HTR-8/SVneo (cell line): ENCODE measurements around the gene WDR38.

Source experiments
- DNase-seq: peaks from one replicate; pipeline ENCODE4 v3.0.0; 2011; ENCODE audit warnings: low spot score, mixed read lengths; ENCODE audit not compliant: insufficient read length
- FAIRE-seq: peaks from 2 replicates; lab custom pipeline; 2011; peaks lifted over from hg19 to GRCh38; lab: Jason Lieb, UNC

The WDR38 gene

GRCh38 chr9:124855944-124856765, 2.9 kb downstream of the WDR38 start:
- DNase-seq, result no peak
- no peak for FAIRE-seq

GRCh38 chr9:124857533-124858162, 4.4 kb downstream of the WDR38 start:
- FAIRE-seq (no peak), DNase-seq (no peak)

GRCh38 chr9:124858330-124859046, 5.2 kb downstream of the WDR38 start:
- no peak for FAIRE-seq
- no peak for DNase-seq

GRCh38 chr9:124859803-124860581, 6.7 kb downstream of the WDR38 start:
- no peak for FAIRE-seq
- DNase-seq, result no peak

- DNase-seq (no peak), FAIRE-seq (no peak)
Measured at GRCh38 chr9:124860582-124861341, 7.5 kb downstream of the WDR38 start.

- DNase-seq, result peak; percentile 90
- FAIRE-seq, result peak; percentile 74
Measured at GRCh38 chr9:124861342-124862229, 8.3 kb downstream of the WDR38 start, which contains the start of the genes ARPC5L and RPL35. Gene ARPC5L (plus strand): TSS chr9:124862130. CDS start chr9:124869291, 7,161 bp downstream. Gene RPL35 (minus strand): TSS chr9:124861957. CDS start chr9:124861912, 45 bp downstream.

GRCh38 chr9:124863371-124863871, 10.2 kb downstream of the WDR38 start:
- FAIRE-seq, result no peak
- no peak for DNase-seq

- no peak for FAIRE-seq
Measured at GRCh38 chr9:124868511-124869465, 15.5 kb downstream of the WDR38 start.

GRCh38 chr9:124869466-124869985, 16.3 kb downstream of the WDR38 start:
- DNase-seq, result no peak
- FAIRE-seq, result no peak

More at GRCh38 chr9:124868511-124869465, 15.5 kb downstream of the WDR38 start:
- DNase-seq, result peak; percentile 86

- DNase-seq (peak; percentile 19), FAIRE-seq (no peak)
Measured at GRCh38 chr9:124869986-124870560, 16.8 kb downstream of the WDR38 start.

- FAIRE-seq (no peak), DNase-seq (no peak)
Measured at GRCh38 chr9:124870723-124871122, 17.5 kb downstream of the WDR38 start.

- DNase-seq, result no peak
- FAIRE-seq, result no peak
Measured at GRCh38 chr9:124871156-124871561, 17.9 kb downstream of the WDR38 start.

GRCh38 chr9:124873664-124874063, 20.4 kb downstream of the WDR38 start:
- FAIRE-seq, result no peak
- no peak for DNase-seq

GRCh38 chr9:124875501-124875900, 22.2 kb downstream of the WDR38 start:
- FAIRE-seq, result no peak
- DNase-seq, result no peak

GRCh38 chr9:124877021-124877782, 23.9 kb downstream of the WDR38 start:
- FAIRE-seq (no peak), DNase-seq (no peak)

- DNase-seq (no peak), FAIRE-seq (no peak)
Measured at GRCh38 chr9:124878021-124878420, 24.8 kb downstream of the WDR38 start.
